Mammary epithelial cell (primary cell): ENCODE results near the gene ANKRD13D.

Experiments used
- CTCF ChIP-seq, 2 donors: IDR thresholded peaks in 1 of 2; conservative IDR thresholded peaks in 1 of 2; 2 replicates each; pipeline ENCODE4 v1.5.1; 2011 to 2012; ENCODE audit warnings: inconsistent platforms in 2 of 2, low read length in 2 of 2, mild to moderate bottlenecking in 2 of 2, control low read depth in 1 of 2, low read depth in 1 of 2; ENCODE audit not compliant: insufficient read depth in 1 of 2; ENCODE audit errors: extremely low read depth in 1 of 2
- EZH2 ChIP-seq: IDR thresholded peaks from 2 replicates; pipeline ENCODE4 v1.6.1; 2012; ENCODE audit warnings: low read length, inconsistent platforms, borderline replicate concordance

- no peak for TF ChIP-seq CTCF (conservative IDR thresholded peaks at IDR 0.05 in 1 of 2, IDR thresholded peaks at IDR 0.05 in 1 of 2; ENCODE audit: extremely low read depth in 1 of 2, insufficient read depth in 1 of 2, low read depth in 1 of 2, low read length in 2 of 2)
- no peak for TF ChIP-seq EZH2
These were observed 14.8 kb downstream of the ANKRD13D start for GRCh38 chr11:67303835-67304411.
